Trophoblast cell (in vitro differentiated cells and primary cell): Measurements from ENCODE around the gene GSTCD.

Experiments used
- DNase-seq, 2 donors: peaks; one replicate each; pipeline ENCODE4 v3.0.0-alpha.2; 2016
- H2AFZ ChIP-seq: 2 replicates; pipeline ENCODE4 v1.6.1; 2013; ENCODE audit warnings: low read length, moderate library complexity, mild to moderate bottlenecking; ENCODE audit not compliant: insufficient read depth, poor library complexity
- H2AK5ac ChIP-seq: 2 replicates; pipeline ENCODE4 v1.6.1; 2013; ENCODE audit warnings: mild to moderate bottlenecking, low read length
- H2BK120ac ChIP-seq: 2 replicates; pipeline ENCODE4 v1.6.1; 2013; ENCODE audit warnings: low read length, mild to moderate bottlenecking, moderate library complexity; ENCODE audit not compliant: insufficient read depth, poor library complexity
- H2BK12ac ChIP-seq: 2 replicates; pipeline ENCODE4 v1.6.1; 2013; ENCODE audit warnings: mild to moderate bottlenecking, low read length, moderate library complexity
- H2BK5ac ChIP-seq: 2 replicates; pipeline ENCODE4 v1.6.1; 2013; ENCODE audit warnings: low read length, low read depth, moderate library complexity, mild to moderate bottlenecking; ENCODE audit not compliant: poor library complexity
- H3K14ac ChIP-seq: 2 replicates; pipeline ENCODE4 v1.6.1; 2013; ENCODE audit warnings: mild to moderate bottlenecking, low read length
- H3K18ac ChIP-seq: 2 replicates; pipeline ENCODE4 v1.6.1; 2013; ENCODE audit warnings: mild to moderate bottlenecking, low read length
- H3K23ac ChIP-seq: 2 replicates; pipeline ENCODE4 v1.6.1; 2013; ENCODE audit warnings: low read length
- H3K27ac ChIP-seq: 2 replicates; pipeline ENCODE4 v1.5.1; 2013; ENCODE audit warnings: low read depth, mild to moderate bottlenecking, inconsistent platforms, low read length, moderate library complexity
- H3K27me3 ChIP-seq: 2 replicates; pipeline ENCODE4 v1.6.1; 2013; ENCODE audit warnings: inconsistent platforms, mild to moderate bottlenecking, low read length, moderate library complexity; ENCODE audit not compliant: insufficient read depth
- H3K36me3 ChIP-seq, 2 experiments: 1 replicate in 1 of 2; 2 replicates in 1 of 2; pipeline ENCODE4 v1.6.1; 2013; ENCODE audit warnings: low read length in 2 of 2, mild to moderate bottlenecking in 2 of 2, moderate library complexity in 1 of 2; ENCODE audit not compliant: insufficient read depth in 2 of 2, control insufficient read depth in 1 of 2
- H3K4ac ChIP-seq: 2 replicates; pipeline ENCODE4 v1.6.1; 2013; ENCODE audit warnings: low read depth, mild to moderate bottlenecking, low read length, moderate library complexity
- H3K4me1 ChIP-seq, 2 experiments: 1 replicate in 1 of 2; 2 replicates in 1 of 2; pipeline ENCODE4 v1.6.1; 2013; ENCODE audit warnings: low read length in 2 of 2, mild to moderate bottlenecking in 2 of 2, moderate library complexity in 1 of 2; ENCODE audit not compliant: insufficient read depth in 2 of 2, control insufficient read depth in 1 of 2
- H3K4me2 ChIP-seq: 2 replicates; pipeline ENCODE4 v1.6.1; 2013; ENCODE audit warnings: inconsistent platforms, mild to moderate bottlenecking, low read length, moderate library complexity
- H3K4me3 ChIP-seq: 2 replicates; pipeline ENCODE4 v1.5.1; 2013; ENCODE audit warnings: mild to moderate bottlenecking, low read depth, low read length, inconsistent platforms
- H3K79me1 ChIP-seq: one replicate; pipeline ENCODE4 v1.6.1; 2013; ENCODE audit warnings: low read length
- H3K79me2 ChIP-seq: 2 replicates; pipeline ENCODE4 v1.6.1; 2013; ENCODE audit warnings: low read length, mild to moderate bottlenecking; ENCODE audit not compliant: control insufficient read depth, insufficient read depth, poor library complexity
- H3K9ac ChIP-seq: 2 replicates; pipeline ENCODE4 v1.6.1; 2013; ENCODE audit warnings: mild to moderate bottlenecking, low read length
- H3K9me3 ChIP-seq: 2 replicates; pipeline ENCODE4 v1.6.1; 2013; ENCODE audit warnings: low read depth, mild to moderate bottlenecking, control low read depth, inconsistent platforms, low read length; ENCODE audit not compliant: insufficient read depth
- H4K12ac ChIP-seq: 2 replicates; pipeline ENCODE4 v1.6.1; 2013; ENCODE audit warnings: low read depth, mild to moderate bottlenecking, low read length, moderate library complexity
- H4K8ac ChIP-seq: 2 replicates; pipeline ENCODE4 v1.6.1; 2013; ENCODE audit warnings: low read depth, mild to moderate bottlenecking, low read length, moderate library complexity
- H4K91ac ChIP-seq: one replicate; pipeline ENCODE4 v1.6.1; 2013; ENCODE audit warnings: low read depth, mild to moderate bottlenecking, low read length, moderate library complexity
- WGBS: extraction: QIAGEN DNeasy Blood & Tissue Kit; methylation state at CpG from one replicate; pipeline ENCODE4 v1.1.7; 2013; ENCODE audit warnings: missing lambda C conversion rate; ENCODE audit not compliant: insufficient read length, insufficient coverage; ENCODE audit errors: extremely low coverage; 5-methylcytosine and 5-hydroxymethylcytosine counted together

GSTCD gene

DNA sequence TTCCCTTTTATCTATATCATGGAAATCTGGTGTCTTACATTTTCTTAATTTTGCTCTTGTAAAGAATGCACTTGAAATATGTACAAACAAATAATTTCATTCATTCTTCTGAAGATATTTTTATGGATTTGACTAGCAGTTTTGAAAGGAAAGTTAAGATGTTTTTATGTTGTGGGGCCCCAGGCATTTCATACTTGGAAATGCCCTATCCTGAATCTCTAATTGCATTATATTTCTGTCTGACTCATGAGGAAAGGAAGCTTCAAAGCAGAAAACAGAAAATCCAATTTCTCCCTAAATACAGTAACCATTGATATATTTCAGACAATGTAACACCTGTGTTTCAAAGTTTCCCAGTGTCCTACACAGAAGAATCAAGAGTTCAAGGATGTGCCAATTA is 113.5 kb downstream of the GSTCD start:
- Histone ChIP-seq H4K8ac (no peak overlapping the region), H3K4me1 (no peaks in the 10 kb centered on the region), H3K18ac (no peak overlapping the region), H3K27me3 (no peaks in the 10 kb centered on the region), H4K12ac (no peak overlapping the region), H3K27ac (no peak overlapping the region), H3K36me3 (no peaks in the 10 kb centered on the region), H2BK120ac (no peak overlapping the region), H3K4me2 (no peak overlapping the region), H2AK5ac (no peak overlapping the region), H3K9ac (no peak overlapping the region), H3K14ac (no peak overlapping the region), H3K79me1 (no peaks in the 10 kb centered on the region), H4K91ac (no peak overlapping the region), H2BK12ac (no peak overlapping the region), H3K4ac (no peak overlapping the region), H2AFZ (no peak overlapping the region), H3K79me2 (no peaks in the 10 kb centered on the region), H3K23ac (no peak overlapping the region), H2BK5ac (no peak overlapping the region), H3K4me3 (no peak overlapping the region), H3K9me3 (no peaks in the 10 kb centered on the region)
- DNase-seq, result peak in 1 of 2 donors; percentile 59

DNA sequence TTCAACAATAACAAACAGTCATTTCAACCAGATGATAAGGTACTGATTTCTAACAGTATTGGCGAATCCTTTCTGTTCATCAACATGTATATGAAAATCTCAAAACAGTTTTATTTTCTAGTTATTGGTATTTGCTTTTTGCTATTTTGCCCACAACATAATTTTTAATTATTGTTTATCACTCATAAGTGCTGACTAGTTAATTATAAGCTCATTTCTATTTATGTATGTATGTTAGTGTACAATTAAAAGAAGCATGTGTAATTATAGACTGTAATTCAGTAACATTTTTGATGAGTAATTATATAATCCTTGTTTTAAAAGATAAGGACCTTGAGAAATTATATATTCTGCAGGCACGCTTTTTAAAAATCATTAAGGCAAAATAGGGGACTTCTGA is 119.5 kb downstream of the GSTCD start:
- no peak overlapping the region for H3K4ac ChIP-seq
- H2AK5ac ChIP-seq, result no peak overlapping the region
- H3K27me3 ChIP-seq, result no peaks in the 10 kb centered on the region
- H3K79me2 ChIP-seq, result no peaks in the 10 kb centered on the region
- no peak for DNase-seq
- no peaks in the 10 kb centered on the region for H3K4me1 ChIP-seq
- H4K91ac ChIP-seq, result no peak overlapping the region
- H4K12ac ChIP-seq, result no peak overlapping the region
- no peak overlapping the region for H3K18ac ChIP-seq
- H3K14ac ChIP-seq, result no peak overlapping the region
- WGBS, result no CpG with 5 or more reads among the region's 2 CpGs
- H3K36me3 ChIP-seq, result no peaks in the 10 kb centered on the region
- H3K9ac ChIP-seq, result no peak overlapping the region
- no peak overlapping the region for H3K4me3 ChIP-seq
- no peak overlapping the region for H2BK12ac ChIP-seq
- no peak overlapping the region for H3K27ac ChIP-seq
- H3K9me3 ChIP-seq, result no peaks in the 10 kb centered on the region
- H2AFZ ChIP-seq, result no peak overlapping the region
- H4K8ac ChIP-seq, result no peak overlapping the region
- no peak overlapping the region for H2BK5ac ChIP-seq
- H2BK120ac ChIP-seq, result no peak overlapping the region
- H3K4me2 ChIP-seq, result no peak overlapping the region
- H3K79me1 ChIP-seq, result no peaks in the 10 kb centered on the region
- no peak overlapping the region for H3K23ac ChIP-seq

DNA sequence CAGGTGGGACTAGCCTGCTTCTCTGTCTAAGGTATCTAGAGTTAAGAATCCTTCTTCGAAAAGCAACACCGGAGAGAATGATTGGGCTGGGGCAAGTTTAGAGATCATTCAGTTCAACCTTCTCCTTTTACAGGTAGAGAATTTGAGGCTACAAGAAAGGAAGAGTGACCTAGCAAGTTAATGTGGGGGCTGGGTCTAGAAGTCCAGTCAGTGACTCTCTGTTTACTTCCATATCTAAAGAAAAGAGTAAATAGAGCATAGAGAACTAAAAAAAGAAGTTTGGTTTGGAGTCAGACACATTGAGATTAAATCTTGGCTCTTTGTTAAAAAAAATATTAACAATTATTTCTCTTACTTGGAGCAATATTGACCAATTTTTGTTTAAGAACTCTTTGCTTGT is 122.6 kb downstream of the GSTCD start:
- no peak overlapping the region for H2AFZ ChIP-seq

DNA sequence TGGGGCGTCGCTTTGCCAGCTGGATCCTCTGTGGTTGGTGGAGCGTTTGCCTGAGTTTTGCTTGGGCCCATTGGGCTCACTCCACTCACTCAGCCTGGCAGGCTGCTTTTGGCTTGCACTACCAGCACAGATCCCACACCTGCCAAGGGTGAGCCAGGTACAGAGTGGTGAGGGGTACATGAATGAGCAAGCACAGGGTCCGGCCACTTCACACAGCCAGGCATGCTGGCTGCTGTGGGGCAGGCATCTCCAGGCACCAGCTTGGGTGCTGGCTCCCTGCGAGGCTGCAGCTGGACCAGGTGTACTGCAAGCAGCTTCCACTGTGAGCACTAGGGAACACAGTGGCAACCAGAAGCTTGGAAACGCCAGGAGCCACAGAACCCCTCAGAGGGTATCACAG is 126.6 kb downstream of the GSTCD start:
- WGBS, result no CpG with 5 or more reads among the region's 6 CpGs
- no peak overlapping the region for H3K18ac ChIP-seq
- no peak overlapping the region for H3K14ac ChIP-seq
- H2AK5ac ChIP-seq, result no peak overlapping the region
- DNase-seq, result no peak
- H3K9me3 ChIP-seq, result peaks cover 5% of the 10 kb centered on the region
- no peaks in the 10 kb centered on the region for H3K79me1 ChIP-seq
- H3K27ac ChIP-seq, result no peak overlapping the region
- no peak overlapping the region for H3K4me2 ChIP-seq
- no peak overlapping the region for H2BK120ac ChIP-seq
- no peaks in the 10 kb centered on the region for H3K27me3 ChIP-seq
- peaks cover 0 to 5% of the 10 kb centered on the region in 2 experiments for H3K36me3 ChIP-seq
- no peak overlapping the region for H4K8ac ChIP-seq
- H2BK12ac ChIP-seq, result no peak overlapping the region
- H4K12ac ChIP-seq, result peak overlapping the region; percentile 9
- no peaks in the 10 kb centered on the region for H3K79me2 ChIP-seq
- H2AFZ ChIP-seq, result no peak overlapping the region
- H2BK5ac ChIP-seq, result no peak overlapping the region
- H3K23ac ChIP-seq, result no peak overlapping the region
- no peak overlapping the region for H4K91ac ChIP-seq
- no peak overlapping the region for H3K9ac ChIP-seq
- no peak overlapping the region for H3K4me3 ChIP-seq
- H3K4me1 ChIP-seq, result no peaks in the 10 kb centered on the region
- H3K4ac ChIP-seq, result no peak overlapping the region

More for the DNA sequence above, 122.6 kb downstream of the GSTCD start:
- Histone ChIP-seq H3K14ac (no peak overlapping the region), H4K8ac (no peak overlapping the region), H2BK12ac (no peak overlapping the region), H3K79me1 (no peaks in the 10 kb centered on the region), H2BK5ac (no peak overlapping the region), H3K4me1 (no peaks in the 10 kb centered on the region), H3K23ac (no peak overlapping the region), H3K4me3 (no peak overlapping the region), H3K36me3 (peaks cover 0 to 2% of the 10 kb centered on the region in 2 experiments), H3K27ac (no peak overlapping the region), H3K4ac (no peak overlapping the region), H3K9me3 (peaks cover 4% of the 10 kb centered on the region), H3K18ac (no peak overlapping the region), H3K79me2 (no peaks in the 10 kb centered on the region), H4K91ac (no peak overlapping the region), H3K27me3 (no peaks in the 10 kb centered on the region), H2BK120ac (no peak overlapping the region), H2AK5ac (no peak overlapping the region), H4K12ac (no peak overlapping the region), H3K9ac (no peak overlapping the region), H3K4me2 (no peak overlapping the region)
- DNase-seq, result no peak
- no CpG with 5 or more reads among the region's 2 CpGs for WGBS
